NCI-H1105 (cell line): ENCODE data around the gene PRG3.
"Not testable (repeated sequence)": the region's sequence is repeated elsewhere in the genome, so short reads cannot be mapped to it uniquely, and the experiment has no call there.

Source experiments
- DNase-seq: peaks from one replicate; lab custom pipeline; 2025; lab: John Stamatoyannopoulos, UW

The PRG3 gene

DNA sequence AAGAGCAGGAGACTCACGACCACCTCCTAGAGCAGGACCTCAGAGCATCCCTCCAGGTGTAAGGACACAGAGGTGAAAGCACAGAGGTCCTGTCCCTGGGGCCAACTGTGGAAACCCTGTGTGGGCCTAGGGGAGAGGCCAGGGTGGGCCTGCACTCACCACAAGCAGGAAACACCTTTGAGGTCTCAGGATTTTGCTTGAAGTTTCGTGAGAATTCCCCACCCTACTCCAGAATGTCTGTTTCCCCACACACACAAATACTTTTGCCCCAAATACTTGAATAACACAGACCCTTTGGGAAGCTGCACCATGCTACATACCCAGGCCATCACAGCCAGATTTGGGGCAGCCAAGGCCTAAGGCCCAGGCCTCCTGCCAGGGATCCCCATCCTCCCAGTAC, 27.8 kb upstream of the PRG3 start:
- no peak for DNase-seq

DNA sequence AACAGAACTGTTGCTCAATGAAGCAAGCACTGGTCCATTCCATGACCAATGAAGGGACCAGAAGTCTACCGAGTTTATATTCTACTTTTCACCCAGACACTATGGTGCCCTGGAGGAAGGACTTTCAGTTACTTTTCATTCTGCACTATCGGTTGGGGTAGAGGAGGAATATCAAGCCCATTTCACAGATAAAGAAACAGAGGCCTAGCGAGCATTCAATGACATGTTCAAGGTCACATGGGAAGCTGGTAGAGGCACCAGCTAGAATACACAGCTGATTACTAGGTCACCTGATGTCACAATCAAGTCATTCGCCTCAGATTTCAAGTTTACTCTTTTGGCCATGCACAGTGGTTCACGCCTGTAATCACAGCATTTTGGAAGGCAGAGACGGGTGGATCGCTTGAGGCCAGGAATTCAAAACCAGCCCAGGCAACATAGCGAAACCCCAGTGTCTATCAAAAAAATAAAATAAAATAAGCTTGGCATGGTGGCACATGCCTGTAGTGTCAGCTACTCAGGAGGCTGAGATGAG, 27.1 kb upstream of the PRG3 start:
- DNase-seq, result no peak

DNA sequence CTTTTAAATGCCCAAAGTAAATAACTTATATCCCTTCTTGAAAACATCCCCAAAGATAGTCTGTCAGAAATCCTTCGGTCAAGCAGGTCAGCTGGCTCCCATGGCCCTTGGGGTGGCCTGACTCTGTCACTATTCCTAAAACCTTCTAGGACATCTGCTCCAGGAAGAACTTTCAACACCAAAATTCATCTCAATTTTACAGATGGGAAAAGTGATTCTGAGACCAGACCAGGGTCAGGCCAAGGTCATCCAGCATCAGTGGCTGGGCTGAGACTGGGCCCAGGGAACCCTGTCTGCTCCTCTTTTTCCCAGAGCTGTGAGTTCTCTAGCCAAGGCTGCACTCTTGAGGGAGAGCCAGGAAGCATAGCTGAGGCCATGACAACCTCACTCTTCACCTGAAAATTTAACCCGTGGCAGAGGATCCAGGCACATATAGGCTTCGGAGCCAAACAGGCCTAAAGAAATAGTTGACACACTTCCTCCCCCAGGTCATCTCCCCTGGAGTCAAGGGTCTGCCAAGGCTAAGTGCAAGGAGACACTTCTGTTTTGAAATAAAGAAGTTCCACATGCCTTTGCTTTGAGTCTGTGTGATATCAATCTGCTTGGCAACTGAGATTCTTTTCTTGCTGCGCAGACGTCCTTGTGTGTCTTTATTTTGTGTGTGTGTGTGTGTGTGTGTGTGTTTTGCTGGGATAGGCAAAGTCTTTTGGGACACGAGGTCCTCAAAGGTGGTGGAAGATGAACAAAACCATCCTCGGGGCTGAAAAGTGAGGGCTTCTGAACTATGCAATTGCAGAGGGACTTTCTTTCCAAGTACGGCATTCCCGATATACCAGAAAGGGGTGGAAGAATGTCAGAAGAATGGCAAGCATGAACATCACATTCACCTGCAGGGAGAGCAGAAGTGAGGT, 26.3 kb upstream of the PRG3 start:
- no peak for DNase-seq

DNA sequence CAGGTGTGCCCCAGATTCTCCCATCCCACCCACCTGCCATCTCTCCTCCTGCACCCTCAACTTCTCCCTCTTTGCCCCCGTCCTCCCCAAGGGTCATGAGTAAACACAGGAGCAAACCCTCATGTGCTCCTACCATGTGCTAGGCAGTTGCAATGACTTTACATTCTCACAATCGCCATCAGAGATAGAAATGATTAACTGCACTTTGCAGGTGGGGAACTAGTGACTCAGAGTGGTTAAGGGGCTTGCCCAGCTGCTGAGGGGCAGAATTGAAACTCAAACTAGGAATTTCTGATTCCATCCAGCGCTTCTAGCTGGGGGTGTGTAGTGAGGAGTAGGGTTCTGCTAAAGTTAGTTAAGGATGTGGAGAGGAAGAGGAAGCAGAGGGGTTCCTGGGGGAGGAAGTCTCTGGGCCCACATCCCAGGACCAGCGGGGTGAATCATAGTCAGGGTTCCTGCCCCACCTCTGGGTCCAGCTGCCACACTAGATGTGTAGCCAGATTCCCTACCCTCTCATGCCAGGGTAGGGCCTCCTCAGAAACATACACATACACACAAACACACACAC, 25.5 kb upstream of the PRG3 start:
- DNase-seq, result no peak

DNA sequence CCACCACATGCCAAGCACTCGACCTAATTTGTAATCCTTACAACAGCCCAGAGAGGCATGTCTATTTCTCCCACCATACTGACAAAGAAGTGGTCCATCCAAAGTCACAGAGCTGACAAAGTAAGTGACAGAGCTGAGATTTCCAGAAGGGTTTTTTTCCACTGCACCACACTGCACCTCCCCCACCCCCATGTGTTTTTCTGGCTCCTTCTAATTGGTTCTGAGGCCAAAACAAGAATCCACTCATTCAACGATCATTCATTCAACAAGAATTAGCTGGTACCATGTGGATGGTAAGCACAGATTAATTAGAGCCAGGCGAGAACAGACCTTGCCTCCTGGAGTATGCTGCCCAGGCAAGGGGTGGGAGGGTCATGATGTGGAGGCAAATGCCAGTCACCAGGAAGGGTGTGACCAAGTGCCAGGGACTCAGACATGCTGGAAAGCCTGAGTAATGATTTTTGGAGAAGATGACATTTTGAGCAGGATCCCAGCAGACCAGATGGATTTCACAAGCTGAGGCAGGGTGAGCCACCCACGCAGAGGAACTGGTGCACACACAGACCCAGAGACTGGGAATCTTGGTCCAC, 24.4 kb upstream of the PRG3 start:
- no peak for DNase-seq

DNA sequence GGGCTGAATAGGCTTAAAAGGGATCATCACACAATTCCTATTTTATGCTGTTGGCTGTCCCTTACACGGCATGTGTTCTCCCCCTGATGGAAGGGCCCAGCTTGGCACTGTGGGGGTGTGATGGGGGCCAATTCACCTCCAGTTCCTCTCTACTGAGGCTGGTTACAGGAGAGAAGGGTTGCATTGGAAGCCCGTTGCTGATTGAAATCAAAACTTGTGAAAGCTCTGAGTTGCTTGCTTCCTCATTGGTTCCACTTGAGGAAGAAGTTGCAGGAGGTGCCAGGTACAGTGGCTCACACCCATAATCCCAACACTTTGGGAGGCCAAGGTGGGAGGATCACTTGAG, 22.8 kb upstream of the PRG3 start:
- no peak for DNase-seq

DNA sequence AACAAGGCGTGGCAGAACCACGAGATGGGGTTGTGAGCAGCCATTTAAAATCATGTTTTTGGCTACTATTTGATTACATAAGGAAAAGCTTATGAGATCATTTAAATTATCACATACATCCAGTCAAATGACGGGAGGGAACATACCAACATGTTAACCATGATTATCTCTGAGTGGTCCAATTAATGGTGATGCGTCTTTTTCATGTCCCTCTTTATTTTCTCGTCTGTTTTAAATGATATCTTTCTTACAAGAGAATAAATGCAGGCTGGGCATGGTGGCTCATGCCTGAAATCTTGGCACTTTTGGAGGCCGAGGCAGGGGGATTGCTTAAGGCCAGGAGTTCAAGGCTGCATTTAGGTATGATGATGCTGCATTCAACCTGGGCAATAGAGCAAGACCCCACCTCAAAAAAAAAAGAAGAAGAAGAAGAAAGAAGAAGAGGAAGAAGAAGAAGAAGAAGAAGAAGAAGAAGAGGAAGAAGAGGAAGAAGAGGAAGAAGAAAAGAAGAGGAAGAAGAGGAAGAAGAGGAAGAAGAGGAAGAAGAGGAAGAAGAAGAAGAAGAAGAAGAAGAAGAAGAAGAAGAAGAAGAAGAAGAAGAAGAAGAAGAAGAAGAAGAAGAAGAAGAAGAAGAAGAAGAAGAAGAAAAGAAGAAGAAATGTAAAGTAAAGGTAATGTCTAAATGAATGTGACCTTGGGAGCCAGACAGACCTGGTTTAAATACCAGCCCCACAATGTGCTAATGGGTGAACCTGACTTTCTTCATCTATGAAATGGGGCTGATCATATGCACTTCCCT, 22.3 kb upstream of the PRG3 start:
- DNase-seq, result not testable (repeated sequence)

DNA sequence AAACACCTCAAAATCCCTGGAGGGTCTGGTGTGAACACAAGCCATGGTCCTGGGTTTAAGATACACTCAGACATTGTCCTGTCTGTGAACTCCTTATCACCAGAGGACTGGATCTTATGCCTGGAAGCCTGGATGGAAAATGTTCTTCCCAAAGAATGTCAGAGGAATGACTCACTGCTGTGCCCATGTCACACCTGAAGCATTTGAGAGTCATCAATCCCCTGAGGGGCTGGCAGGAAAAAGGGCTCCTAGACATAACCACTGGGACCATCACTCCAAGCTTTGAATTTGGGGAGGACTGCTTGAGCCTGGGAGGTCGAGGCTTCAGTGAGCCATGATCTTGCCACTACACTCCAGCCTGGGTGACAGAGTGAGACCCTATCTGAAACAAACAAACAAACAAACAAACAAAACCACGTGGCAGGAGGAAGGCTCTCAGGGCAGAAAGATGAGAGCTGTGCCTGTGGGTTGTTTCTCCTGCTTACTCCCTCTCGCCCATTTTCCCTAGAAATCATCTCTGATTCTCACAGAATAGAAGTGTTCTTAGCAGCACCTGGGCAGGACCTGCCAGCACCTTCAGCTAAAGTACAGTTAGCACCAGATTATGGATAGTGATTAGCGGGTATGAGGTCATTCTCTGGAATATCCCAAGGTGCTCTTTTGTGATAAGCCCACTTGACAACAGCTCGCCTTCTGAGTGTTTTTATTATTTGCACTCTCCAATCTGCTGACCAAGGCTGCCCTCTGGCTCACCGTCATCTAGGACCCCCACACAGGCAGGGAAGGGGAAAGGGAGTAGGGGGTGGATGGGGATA, 21.4 kb upstream of the PRG3 start:
- DNase-seq, result no peak

DNA sequence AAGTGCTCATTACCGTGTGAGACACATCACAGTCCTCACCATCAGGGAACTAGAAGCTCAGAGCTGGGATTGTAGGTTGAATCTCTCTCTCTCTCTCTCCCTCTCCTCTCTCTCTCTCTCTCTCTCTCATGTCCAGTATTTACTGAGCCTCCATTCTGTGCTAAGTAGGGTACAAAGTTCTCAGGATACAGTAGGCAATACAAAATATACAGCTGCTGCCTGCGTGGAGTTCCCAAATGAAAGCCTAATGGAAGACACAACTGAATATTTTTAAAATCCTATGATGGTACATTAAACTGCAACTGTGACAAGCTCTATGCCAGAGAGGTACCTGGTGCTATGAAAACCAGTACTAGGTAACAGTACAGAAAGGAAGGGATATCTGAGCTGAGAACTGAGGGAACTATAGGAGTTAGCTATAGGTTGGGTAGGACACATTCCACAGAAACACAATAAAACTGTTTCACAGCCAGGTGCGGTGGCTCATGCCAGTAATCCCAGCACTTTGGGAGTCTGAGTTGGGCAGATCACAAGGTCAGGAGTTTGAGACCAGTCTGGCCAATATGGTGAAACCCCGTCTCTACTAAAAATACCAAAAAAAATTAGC, 19.1 kb upstream of the PRG3 start:
- no peak for DNase-seq

DNA sequence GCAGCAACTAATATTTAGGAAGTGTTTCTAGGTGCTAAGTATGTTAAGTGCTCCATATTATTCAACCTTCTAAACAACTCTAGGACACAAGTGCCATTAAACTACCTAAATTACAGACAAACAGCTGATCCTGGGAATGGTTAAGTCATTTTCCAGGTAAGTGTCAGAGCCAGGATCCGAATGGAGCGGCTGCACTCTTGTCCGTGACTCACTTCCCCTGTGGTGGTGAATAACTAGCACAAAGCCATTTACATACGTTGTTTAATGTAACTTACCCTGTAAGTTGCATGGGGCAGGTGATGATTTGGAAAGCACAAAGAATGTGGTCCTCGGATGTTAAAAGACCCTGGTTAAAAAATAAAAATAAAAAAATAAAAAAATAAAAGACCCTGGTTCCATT, 18.3 kb upstream of the PRG3 start:
- no peak for DNase-seq

DNA sequence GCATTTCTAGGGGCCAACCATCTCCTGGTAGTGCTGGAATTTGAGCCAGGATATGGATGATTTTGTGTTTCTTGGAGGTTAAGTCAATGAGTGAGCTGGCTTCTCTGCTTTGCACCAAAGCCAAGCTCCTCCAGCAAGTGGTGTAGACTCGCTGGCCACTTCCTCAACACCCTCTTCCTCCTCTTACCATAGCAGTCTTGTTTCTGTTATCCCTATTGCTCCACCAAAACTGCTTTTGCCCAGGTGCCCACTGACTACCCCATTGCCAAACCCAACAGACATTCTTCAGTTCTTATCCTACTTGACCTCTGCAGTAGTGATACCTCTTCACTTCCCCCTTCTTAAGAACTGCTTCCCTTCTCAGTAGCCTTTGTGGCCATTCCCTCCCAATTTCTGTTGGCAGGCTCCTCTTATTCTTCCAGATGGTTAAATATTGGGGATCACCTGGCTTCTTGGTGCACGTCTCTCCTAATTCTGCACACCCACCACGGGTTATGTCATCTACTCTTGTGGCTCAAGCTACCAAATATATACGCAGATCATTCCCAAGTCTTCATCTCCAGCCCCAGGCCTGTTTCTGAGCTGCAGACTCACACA, 16.5 kb upstream of the PRG3 start:
- no peak for DNase-seq

DNA sequence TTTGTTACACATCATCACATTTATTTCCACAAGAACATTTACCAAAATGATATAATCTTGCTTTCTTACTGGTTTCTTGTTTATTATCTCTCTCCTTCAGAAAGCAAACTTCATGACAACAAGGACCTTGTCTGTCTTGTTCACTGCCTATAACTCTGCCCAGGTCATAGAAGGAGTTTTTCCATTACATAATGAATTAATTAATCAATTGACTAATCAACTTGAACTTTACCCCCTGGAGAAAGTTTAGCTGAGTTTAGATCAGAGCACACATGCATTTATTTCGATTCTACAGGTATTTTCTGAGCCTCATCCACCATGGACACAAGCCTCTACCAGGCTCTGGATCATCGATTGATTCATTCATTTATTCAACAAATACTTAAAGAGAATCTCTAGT, 15.8 kb upstream of the PRG3 start:
- no peak for DNase-seq

DNA sequence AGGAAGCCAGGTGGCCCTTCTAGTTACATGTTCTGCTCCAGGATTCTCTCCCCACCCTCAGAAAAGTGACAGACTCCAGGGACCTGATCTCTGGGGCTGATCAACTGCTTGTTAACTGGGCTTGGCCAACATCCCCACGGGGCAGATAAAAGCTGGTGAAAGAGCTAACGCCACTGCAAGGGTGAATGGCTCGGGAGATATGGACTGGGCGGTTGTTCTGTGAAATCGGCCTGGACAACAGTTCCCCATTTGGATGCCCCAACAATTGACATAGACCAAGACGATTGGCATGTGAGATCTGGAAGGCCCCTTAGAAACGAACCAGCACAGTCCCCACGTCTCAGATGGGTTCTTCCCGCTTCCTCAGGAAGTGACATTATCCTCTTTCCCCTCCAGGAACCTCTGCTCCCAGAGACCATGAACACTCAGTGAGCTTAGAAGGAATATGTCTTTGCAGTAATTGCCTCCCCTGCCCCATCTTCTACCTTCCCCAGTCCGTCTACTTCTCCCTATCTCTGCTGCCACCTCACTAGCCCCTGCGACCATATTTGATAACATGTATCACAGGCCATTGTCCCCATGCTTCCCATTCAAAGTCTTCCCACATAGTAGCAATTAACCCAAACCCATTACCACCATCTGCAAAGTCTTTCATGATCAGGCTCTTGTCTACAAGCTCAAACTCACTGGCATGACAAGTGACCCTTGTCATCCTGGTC, 15.1 kb upstream of the PRG3 start:
- no peak for DNase-seq

DNA sequence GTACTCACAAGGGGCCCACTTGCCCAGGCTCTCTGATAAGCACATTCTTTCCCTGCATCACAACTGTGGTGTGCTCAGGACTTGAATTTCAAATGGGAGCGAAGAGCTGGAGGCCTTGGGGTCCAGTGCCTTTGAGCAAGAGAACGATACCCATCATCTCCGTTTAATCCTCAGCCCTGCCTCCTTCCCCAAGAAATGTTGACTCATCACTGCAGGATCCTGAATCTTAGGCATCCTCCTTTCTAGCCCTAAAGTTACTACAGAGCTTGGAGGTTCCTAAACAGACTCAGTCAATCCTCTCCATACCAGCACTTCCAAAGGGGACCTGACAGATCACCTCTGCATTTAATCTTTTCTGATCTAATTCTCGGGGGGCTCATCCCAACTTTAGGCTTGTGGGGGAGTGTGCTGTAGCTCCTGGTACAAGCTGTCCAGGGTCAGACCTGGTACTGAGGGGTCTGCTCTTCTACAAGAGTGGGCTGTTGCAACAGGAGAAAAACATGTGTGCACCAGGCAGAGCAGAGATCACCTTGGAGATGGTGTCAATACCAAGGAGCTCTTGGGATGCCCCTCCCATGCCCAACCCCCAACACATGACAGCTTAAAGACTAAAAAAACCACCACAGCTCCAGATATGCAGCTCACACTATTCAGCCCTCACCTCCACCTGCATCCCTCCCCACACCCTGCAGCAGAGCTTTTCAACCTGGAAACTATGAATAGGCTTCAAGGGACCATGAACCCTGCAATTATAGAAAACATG, 13.4 kb upstream of the PRG3 start:
- no peak for DNase-seq

DNA sequence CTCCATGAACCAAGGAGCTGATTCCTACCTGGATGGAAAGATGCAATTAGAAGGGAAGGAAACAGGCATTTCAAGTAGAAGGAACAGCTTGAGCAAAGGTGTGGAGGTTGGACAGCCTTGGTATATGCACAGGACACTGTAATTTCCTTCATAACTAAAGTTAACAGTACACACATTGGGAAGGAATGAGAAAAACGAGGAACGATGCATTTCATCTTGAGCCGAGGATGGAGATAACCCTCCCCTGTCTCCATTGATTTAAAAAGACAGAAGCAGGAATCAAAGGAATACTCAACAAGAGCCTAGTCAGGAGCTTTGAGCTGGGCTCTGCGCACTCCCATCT, 11.8 kb upstream of the PRG3 start:
- no peak for DNase-seq

DNA sequence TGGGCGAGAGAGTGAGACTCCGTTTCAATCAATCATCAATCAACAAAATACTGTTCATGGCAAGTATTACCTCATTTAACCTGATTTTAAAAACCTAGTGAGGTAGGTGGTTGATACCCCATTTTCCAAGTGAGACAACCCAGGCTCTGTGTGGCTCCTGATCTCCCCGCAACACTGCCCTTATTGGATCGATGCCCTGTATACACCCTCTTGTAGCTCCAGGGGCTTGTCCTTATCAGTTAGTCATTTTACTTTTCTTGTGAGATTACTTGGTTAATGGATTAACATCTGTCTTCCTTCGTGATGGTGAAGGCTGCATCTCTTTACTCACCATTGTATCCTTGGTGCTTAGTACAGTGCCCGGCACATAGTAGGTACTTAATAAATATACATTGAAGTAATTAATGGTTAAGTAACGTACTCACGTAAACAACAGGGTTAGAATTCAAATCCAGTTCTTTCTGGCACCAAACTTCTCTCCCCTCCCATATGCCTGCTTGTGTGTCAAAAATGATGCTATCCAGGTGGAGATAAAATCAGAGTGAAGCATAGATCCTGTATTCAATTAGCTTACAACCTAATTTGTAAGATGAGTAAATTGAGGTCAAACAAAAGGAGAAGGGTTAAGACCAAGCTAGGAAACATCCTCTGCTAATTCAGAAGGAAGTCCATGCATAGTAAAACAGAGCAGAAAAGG, 11.3 kb upstream of the PRG3 start:
- DNase-seq, result no peak

DNA sequence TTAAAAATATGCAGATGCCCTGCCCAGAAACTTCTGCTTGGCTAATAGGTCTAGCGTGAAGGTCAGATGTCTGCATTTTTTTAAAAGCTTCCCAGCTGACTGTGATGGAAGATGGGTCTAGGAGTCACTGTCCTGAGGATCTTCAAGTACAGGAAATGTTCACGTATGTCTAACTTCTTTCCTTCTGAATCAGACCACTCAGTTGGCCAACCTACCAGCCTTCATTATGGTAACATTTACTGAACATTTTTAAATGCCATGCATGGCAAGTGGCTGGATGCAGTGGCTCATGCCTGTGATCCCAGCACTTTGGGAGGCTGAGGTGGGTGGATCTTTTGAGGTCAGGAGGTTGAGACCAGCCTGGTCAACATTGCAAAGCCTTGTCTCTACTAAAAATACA, 10.6 kb upstream of the PRG3 start:
- no peak for DNase-seq

DNA sequence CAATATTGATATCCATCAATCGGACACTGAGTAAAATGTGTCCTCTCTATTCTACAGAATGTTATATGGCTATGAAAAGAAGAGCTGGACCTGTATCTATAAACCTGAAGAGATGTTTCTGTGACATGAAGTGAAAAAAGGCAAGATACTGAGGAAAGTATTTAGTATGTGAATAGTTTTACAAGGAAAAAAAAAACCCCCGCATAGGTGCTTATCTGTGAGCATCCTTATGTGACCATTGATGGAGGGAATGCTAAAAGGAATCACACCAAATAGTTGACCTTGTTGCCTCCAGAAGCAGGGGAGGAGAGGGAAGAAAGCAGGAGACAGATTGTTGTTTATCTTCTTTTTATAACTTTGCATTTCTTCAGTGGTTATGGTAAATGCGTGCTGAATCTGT, 10.2 kb upstream of the PRG3 start:
- DNase-seq, result no peak

DNA sequence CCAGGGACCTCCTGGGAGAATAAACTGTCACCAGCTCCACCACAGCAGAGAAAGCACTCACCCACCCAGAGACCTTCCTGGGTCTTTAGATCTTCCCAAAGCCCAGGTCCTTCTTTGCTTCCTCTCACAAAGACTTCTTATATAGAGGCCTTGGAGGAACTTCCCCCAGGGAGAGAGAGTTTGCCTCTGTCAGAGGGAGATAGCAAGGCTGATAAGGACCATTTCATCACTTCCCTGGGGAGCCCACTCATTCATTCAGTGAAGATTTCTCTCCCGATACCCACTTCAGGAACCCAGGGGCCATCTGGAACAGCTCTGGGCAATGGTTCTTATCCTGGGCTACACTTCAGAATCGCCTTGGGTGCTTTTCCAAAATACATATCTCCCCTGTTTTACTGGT, 9.6 kb upstream of the PRG3 start, which contains the start of gene PRG2:
TSS of gene PRG2 (minus strand) at position 116 of the 400 bp plus-strand sequence. CDS start 706 bp downstream, outside the sequence.
- DNase-seq, result no peak
